SU-DHL-6 (cell line): Measurements from ENCODE around the gene SAFB2.

Experiments
- H2AFZ ChIP-seq: fragments of 200-600 bp; sonication (generic); 2 replicates; pipeline ENCODE4 v1.6.1; 2014; ENCODE audit warnings: low read depth, mild to moderate bottlenecking, moderate library complexity, mixed read lengths, antibody characterized with exemption, low read length; ENCODE audit not compliant: severe bottlenecking
- H3F3A ChIP-seq: fragments of 200-600 bp; shearing (Covaris generic); 2 replicates; pipeline ENCODE4 v1.6.0; 2016; ENCODE audit warnings: antibody characterized with exemption, mild to moderate bottlenecking; ENCODE audit not compliant: insufficient read depth
- H3K27ac ChIP-seq: fragments of 200-600 bp; sonication (generic); 2 replicates; pipeline ENCODE4 v1.5.1; 2016; ENCODE audit warnings: low read depth, mild to moderate bottlenecking, low read length, moderate library complexity, mixed read lengths
- H3K27me3 ChIP-seq: fragments of 200-600 bp; sonication (generic), shearing (Covaris generic); 2 replicates; pipeline ENCODE4 v1.6.0; 2014; ENCODE audit warnings: mild to moderate bottlenecking, low read length
- H3K36me3 ChIP-seq: fragments of 200-600 bp; sonication (generic); 2 replicates; pipeline ENCODE4 v1.6.1; 2014; ENCODE audit warnings: mild to moderate bottlenecking, low read length, mixed read lengths
- H3K4me2 ChIP-seq: fragments of 300-600, 200-600 bp; shearing (Covaris generic), sonication (generic); 2 replicates; pipeline ENCODE4 v1.6.0; 2014; ENCODE audit warnings: low read length, low read depth, mild to moderate bottlenecking; ENCODE audit not compliant: poor library complexity, severe bottlenecking
- H3K4me3 ChIP-seq: fragments of 200-600 bp; sonication (generic); 2 replicates; pipeline ENCODE4 v1.5.1; 2014; ENCODE audit warnings: antibody characterized with exemption, low read length, mild to moderate bottlenecking, mixed read lengths; ENCODE audit not compliant: insufficient read depth, poor library complexity, severe bottlenecking
- H3K79me2 ChIP-seq: fragments of 200-600 bp; sonication (generic); 2 replicates; pipeline ENCODE4 v1.6.1; 2014; ENCODE audit warnings: mild to moderate bottlenecking, low read length, moderate library complexity; ENCODE audit not compliant: insufficient read depth
- H3K9ac ChIP-seq: fragments of 200-600 bp; sonication (generic); 2 replicates; pipeline ENCODE4 v1.7.0; 2014; ENCODE audit warnings: mild to moderate bottlenecking, low read length
- H3K9me2 ChIP-seq: fragments of 200-600 bp; sonication (generic); replicated peaks from 2 replicates; pipeline ENCODE4 v1.6.1; 2014; ENCODE audit warnings: low read length; ENCODE audit not compliant: insufficient read depth
- H3K9me3 ChIP-seq: fragments of 200-600 bp; sonication (generic); 2 replicates; pipeline ENCODE4 v1.6.1; 2014; ENCODE audit warnings: low read length, mixed read lengths; ENCODE audit not compliant: insufficient read depth
- H4K20me1 ChIP-seq: fragments of 200-600 bp; sonication (generic); 2 replicates; pipeline ENCODE4 v1.6.1; 2014; ENCODE audit warnings: low read depth, mild to moderate bottlenecking, antibody characterized with exemption, low read length, moderate library complexity, mixed read lengths
- CTCF ChIP-seq: fragments of 200-600 bp; sonication (generic); IDR thresholded peaks from one replicate; pipeline ENCODE4 v1.5.1; 2017; ENCODE audit warnings: antibody characterized with exemption, mild to moderate bottlenecking, low read length, moderate library complexity; ENCODE audit not compliant: insufficient read depth, poor library complexity, severe bottlenecking
- EZH2phosphoT487 ChIP-seq: fragments of 200-600 bp; sonication (generic), shearing (Covaris generic); conservative IDR thresholded peaks from 2 replicates; pipeline ENCODE4 v1.6.1; 2018; ENCODE audit warnings: mild to moderate bottlenecking, antibody characterized with exemption, low read length, moderate library complexity, mixed read lengths

The SAFB2 gene

GRCh38 chr19:5627395-5627904 is 4.9 kb upstream of the SAFB2 start:
- no peak overlapping the region for H3K4me2 ChIP-seq
- no peak overlapping the region for H3K4me3 ChIP-seq
- H3K9me2 ChIP-seq, result no peaks in the 10 kb centered on the region
- H3K9ac ChIP-seq, result no peak overlapping the region
- 0 out of 2 replicates have a peak, but pooled peaks cover 13% of the 10 kb centered on the region for H3F3A ChIP-seq
- H3K27ac ChIP-seq, result no peak overlapping the region
- no peaks in the 10 kb centered on the region for H3K9me3 ChIP-seq
- no peaks in the 10 kb centered on the region for H3K27me3 ChIP-seq
- TF ChIP-seq EZH2phosphoT487 (no peak), CTCF (no peak)
- peaks cover 36% of the 10 kb centered on the region for H3K36me3 ChIP-seq
- H4K20me1 ChIP-seq, result peaks cover 54% of the 10 kb centered on the region
- no peak overlapping the region for H2AFZ ChIP-seq
- H3K79me2 ChIP-seq, result peaks cover 97% of the 10 kb centered on the region

- H3K9me2 ChIP-seq, result no peaks in the 10 kb centered on the region
- no peak overlapping the region for H3K4me3 ChIP-seq
- peaks cover 39% of the 10 kb centered on the region for H4K20me1 ChIP-seq
- H3K27me3 ChIP-seq, result no peaks in the 10 kb centered on the region
- no peaks in the 10 kb centered on the region for H3K9me3 ChIP-seq
- TF ChIP-seq CTCF (no peak), EZH2phosphoT487 (no peak)
- H3K4me2 ChIP-seq, result peak overlapping the region; percentile 82
- H3K27ac ChIP-seq, result no peak overlapping the region
- H3K9ac ChIP-seq, result peak overlapping the region; percentile 95; the same call in 1 of the 2 replicates
- peaks cover 97% of the 10 kb centered on the region for H3K79me2 ChIP-seq
- peaks cover 30% of the 10 kb centered on the region for H3K36me3 ChIP-seq
- H2AFZ ChIP-seq, result no peak overlapping the region
- H3F3A ChIP-seq, result 0 out of 2 replicates have a peak, but pooled peaks cover 13% of the 10 kb centered on the region
Observed at GRCh38 chr19:5625641-5626040, 3.1 kb upstream of the SAFB2 start.

- H3K4me2 ChIP-seq, result peak overlapping the region; percentile 82
- no peak overlapping the region for H2AFZ ChIP-seq
- no peak overlapping the region for H3K27ac ChIP-seq
- no peaks in the 10 kb centered on the region for H3K27me3 ChIP-seq
- peaks cover 34% of the 10 kb centered on the region for H3K36me3 ChIP-seq
- H4K20me1 ChIP-seq, result peaks cover 35% of the 10 kb centered on the region
- TF ChIP-seq EZH2phosphoT487, result no peak
- no peak for TF ChIP-seq CTCF
- no peaks in the 10 kb centered on the region for H3K9me2 ChIP-seq
- H3K9ac ChIP-seq, result peak overlapping the region; percentile 95
- peaks cover 97% of the 10 kb centered on the region for H3K79me2 ChIP-seq
- H3F3A ChIP-seq, result 0 out of 2 replicates have a peak, but pooled peaks cover 9% of the 10 kb centered on the region
- H3K4me3 ChIP-seq, result peak overlapping the region; percentile 94
- H3K9me3 ChIP-seq, result no peaks in the 10 kb centered on the region
Observed at GRCh38 chr19:5624741-5625278, 2.2 kb upstream of the SAFB2 start.
